Glutamatergic neuron (in vitro differentiated cells): ENCODE measurements around the gene EPHA2. TPM values are rescaled to one million over a fixed set of nuclear protein-coding genes. Genes with fewer than 3 reads are reported as not detected.

Experiments used
- DNase-seq: peaks from one replicate; pipeline ENCODE4 v3.0.0; 2022
- H3K27ac Mint-ChIP-seq: one replicate; pipeline ENCODE4 v1.8.0; 2020; ENCODE audit warnings: mild to moderate bottlenecking, mixed read lengths, inconsistent platforms; ENCODE audit not compliant: unreplicated experiment
- H3K27me3 Mint-ChIP-seq: one replicate; pipeline ENCODE4 v1.8.0; 2020; ENCODE audit warnings: mild to moderate bottlenecking, moderate library complexity, mixed read lengths, inconsistent platforms; ENCODE audit not compliant: unreplicated experiment
- H3K36me3 Mint-ChIP-seq: one replicate; pipeline ENCODE4 v1.8.0; 2020; ENCODE audit warnings: mild to moderate bottlenecking, mixed read lengths, inconsistent platforms; ENCODE audit not compliant: unreplicated experiment
- H3K4me1 Mint-ChIP-seq: one replicate; pipeline ENCODE4 v1.8.0; 2020; ENCODE audit warnings: mild to moderate bottlenecking, low read depth, mixed read lengths, inconsistent platforms; ENCODE audit not compliant: unreplicated experiment
- H3K4me3 Mint-ChIP-seq: one replicate; pipeline ENCODE4 v1.8.0; 2020; ENCODE audit warnings: mild to moderate bottlenecking, mixed read lengths, inconsistent platforms; ENCODE audit not compliant: unreplicated experiment
- H3K9me3 Mint-ChIP-seq: one replicate; pipeline ENCODE4 v1.8.0; 2020; ENCODE audit warnings: mild to moderate bottlenecking, moderate library complexity, mixed read lengths, inconsistent platforms; ENCODE audit not compliant: unreplicated experiment
- total RNA-seq: library from RNA; stranded (reverse); fragmentation: NEBNext Ultra II Directional; extraction: Animal tissue kit (Norgen Biotek cat#: 25700); gene quantifications from one replicate; pipeline ENCODE4 v1.2.1, GENCODE V29; 2021; ENCODE audit not compliant: unreplicated experiment
- TF ChIP-seq, protein P1 (sequence below): fragments of 200-600 bp; sonication (generic); IDR thresholded peaks from one replicate; pipeline ENCODE4 v1.5.0; 2021; ENCODE audit not compliant: partially characterized antibody, unreplicated experiment

Gene EPHA2
- total RNA-seq, 1 donor from 2014 or later: 0.29 TPM

DNA sequence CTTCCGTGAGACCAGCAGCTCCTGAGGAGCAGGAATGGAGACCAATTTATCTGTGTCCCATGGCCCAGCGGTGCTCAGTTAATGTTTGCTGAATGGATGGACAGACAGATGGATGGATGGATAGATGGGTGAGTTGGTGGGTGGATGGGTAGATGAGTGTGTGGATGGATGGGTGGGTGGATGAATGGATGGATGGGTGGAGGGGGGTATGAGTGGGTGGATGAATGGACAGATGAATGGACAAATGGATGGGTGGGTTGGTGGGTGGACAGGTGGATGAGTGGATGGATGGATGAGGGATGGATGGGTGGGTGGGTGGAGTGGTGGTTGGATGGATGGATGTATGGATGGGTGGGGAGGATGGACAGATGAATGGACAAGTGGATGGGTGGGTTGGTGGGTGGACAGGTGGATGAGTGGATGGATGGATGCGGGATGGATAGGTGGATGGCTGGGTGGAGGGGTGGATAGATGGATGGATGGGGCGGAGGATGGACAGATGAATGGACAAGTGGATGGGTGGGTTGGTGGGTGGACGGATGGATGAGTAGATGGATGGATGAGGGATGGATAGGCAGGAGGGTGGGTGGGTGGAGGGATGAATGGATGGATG is 13.4 kb downstream of the EPHA2 start:
- Mint-ChIP-seq H3K27me3 (peaks cover 12% of the 10 kb centered on the region), H3K9me3 (peaks cover 3% of the 10 kb centered on the region), H3K36me3 (no peaks in the 10 kb centered on the region), H3K4me3 (no peak overlapping the region), H3K27ac (no peak overlapping the region), H3K4me1 (peaks cover 3% of the 10 kb centered on the region)
- TF ChIP-seq, protein P1, sequence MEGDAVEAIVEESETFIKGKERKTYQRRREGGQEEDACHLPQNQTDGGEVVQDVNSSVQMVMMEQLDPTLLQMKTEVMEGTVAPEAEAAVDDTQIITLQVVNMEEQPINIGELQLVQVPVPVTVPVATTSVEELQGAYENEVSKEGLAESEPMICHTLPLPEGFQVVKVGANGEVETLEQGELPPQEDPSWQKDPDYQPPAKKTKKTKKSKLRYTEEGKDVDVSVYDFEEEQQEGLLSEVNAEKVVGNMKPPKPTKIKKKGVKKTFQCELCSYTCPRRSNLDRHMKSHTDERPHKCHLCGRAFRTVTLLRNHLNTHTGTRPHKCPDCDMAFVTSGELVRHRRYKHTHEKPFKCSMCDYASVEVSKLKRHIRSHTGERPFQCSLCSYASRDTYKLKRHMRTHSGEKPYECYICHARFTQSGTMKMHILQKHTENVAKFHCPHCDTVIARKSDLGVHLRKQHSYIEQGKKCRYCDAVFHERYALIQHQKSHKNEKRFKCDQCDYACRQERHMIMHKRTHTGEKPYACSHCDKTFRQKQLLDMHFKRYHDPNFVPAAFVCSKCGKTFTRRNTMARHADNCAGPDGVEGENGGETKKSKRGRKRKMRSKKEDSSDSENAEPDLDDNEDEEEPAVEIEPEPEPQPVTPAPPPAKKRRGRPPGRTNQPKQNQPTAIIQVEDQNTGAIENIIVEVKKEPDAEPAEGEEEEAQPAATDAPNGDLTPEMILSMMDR: no peak
- no peak for DNase-seq

DNA sequence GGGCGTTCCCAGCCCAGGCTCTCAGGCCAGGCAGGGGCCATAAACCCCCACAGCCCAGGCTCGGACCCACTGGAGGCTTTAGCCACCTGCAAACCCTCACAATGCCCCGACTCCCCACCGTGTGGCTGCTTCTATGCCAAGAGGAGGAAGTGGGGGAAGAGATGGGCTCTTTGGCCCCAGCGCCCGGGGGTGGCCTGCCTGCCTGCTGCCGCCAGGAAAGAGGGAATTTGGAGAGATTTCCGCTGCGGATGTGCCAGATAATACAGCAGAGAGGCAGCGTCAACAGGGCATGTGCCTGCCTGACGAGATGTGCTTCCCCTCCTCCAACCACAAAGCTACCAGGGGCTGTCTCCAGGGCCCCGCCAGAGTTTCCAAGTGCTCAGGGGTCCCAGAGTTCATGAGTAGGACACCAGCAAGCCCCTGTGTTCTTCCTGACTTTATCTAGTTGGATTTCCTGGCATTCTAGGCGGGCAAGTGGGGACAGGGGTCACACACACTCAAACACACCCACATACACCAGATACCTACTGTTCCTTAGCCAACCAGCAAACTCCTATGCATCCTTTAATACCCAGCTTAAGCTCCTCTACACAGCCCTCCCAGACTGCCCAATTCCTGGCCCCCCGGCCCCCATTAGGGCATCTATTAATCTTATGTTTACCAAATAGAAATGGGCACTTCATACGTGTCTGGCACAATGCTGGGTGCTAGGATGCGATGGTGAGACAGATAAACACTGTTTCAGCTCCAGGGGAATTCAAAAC is 14.1 kb downstream of the EPHA2 start:
- no peak overlapping the region for H3K27ac Mint-ChIP-seq
- no peaks in the 10 kb centered on the region for H3K9me3 Mint-ChIP-seq
- no peak overlapping the region for H3K4me3 Mint-ChIP-seq
- no peak for DNase-seq
- H3K36me3 Mint-ChIP-seq: no peaks in the 10 kb centered on the region
- H3K27me3 Mint-ChIP-seq: peaks cover 12% of the 10 kb centered on the region
- peaks cover 3% of the 10 kb centered on the region for H3K4me1 Mint-ChIP-seq
- TF ChIP-seq, protein P1: no peak

DNA sequence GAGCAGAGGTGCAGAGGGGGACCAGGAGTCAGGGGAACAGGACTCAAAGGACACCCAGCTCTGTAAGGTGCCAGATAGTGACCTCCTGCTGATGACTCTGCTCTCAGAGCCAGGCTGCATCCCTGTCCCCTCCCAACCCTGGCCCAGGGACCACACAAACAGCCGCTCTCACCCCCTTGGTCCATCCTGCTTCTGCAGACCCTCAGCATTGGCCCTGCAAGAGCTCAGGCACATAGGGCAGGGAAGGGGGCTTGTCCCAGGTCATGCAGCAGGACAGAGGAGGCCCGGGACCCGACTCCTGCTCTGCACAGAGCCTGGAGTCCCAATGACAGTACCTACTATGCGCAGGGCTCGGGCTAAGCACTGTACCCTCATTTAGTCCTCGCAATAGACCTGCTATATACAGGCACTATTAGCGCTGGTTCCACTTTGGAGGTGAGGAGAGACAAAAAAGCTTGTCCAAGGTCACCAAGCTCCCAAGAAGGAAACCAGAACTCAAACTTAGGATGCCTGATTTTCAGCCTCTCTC is 15.7 kb downstream of the EPHA2 start:
- Mint-ChIP-seq H3K36me3 (no peaks in the 10 kb centered on the region), H3K27ac (no peak overlapping the region), H3K4me1 (peaks cover 2% of the 10 kb centered on the region), H3K4me3 (no peak overlapping the region), H3K9me3 (no peaks in the 10 kb centered on the region), H3K27me3 (peaks cover 12% of the 10 kb centered on the region)
- DNase-seq: no peak
- TF ChIP-seq, protein P1: no peak

DNA sequence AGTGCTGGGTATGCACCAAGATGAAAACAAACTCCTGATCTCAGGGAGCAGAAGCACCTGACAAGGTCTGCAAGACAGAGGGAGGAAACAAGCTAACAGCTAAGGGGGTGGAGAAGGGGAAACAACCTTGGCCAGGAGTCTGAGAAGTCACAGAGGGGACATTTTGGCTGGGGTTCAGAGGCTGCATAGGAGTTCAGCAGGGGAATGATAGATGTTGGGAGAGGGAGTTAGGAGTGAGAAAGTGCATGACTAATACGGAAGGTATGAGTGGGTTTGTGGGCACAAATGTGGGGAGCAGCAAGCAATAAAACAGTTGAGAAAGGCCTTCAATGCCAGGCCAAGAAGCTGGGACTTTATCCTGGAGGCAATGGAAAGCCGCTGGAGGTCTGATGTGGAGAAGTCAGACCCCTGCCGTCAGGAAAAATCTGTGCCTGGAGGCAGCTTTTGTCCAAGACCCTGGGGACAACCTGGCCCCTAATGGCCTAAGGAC is 16.4 kb downstream of the EPHA2 start:
- no peaks in the 10 kb centered on the region for H3K36me3 Mint-ChIP-seq
- no peak overlapping the region for H3K4me3 Mint-ChIP-seq
- TF ChIP-seq, protein P1: no peak

More for the DNA sequence above, 16.4 kb downstream of the EPHA2 start:
- no peak for DNase-seq
- H3K4me1 Mint-ChIP-seq: peaks cover 2% of the 10 kb centered on the region
- no peak overlapping the region for H3K27ac Mint-ChIP-seq
- H3K9me3 Mint-ChIP-seq: no peaks in the 10 kb centered on the region
- peaks cover 12% of the 10 kb centered on the region for H3K27me3 Mint-ChIP-seq
